GM19025 (cell line): Measurements from ENCODE around the gene EGLN3.
"Not testable (repeated sequence)": the region's sequence is repeated elsewhere in the genome, so short reads cannot be mapped to it uniquely, and the experiment has no call there.

Experiments used
- ATAC-seq: cut with Tn5 transposase; IDR thresholded peaks from one replicate; pipeline ENCODE4 v1.9.1; 2021; ENCODE audit warnings: mild to moderate bottlenecking, low read depth, moderate library complexity; ENCODE audit not compliant: unreplicated experiment

The EGLN3 gene

GRCh38 chr14:33963892-33964291 lies 13.0 kb upstream of the EGLN3 start:
- ATAC-seq, result no peak

- not testable (repeated sequence) for ATAC-seq
These were observed 11.6 kb upstream of the EGLN3 start for GRCh38 chr14:33962466-33962865.

GRCh38 chr14:33962016-33962415 lies 11.1 kb upstream of the EGLN3 start:
- no peak for ATAC-seq

GRCh38 chr14:33959692-33960151 lies 8.8 kb upstream of the EGLN3 start:
- no peak for ATAC-seq

- no peak for ATAC-seq
These were observed 7.8 kb upstream of the EGLN3 start for GRCh38 chr14:33958605-33959226.

GRCh38 chr14:33957993-33958392 lies 7.1 kb upstream of the EGLN3 start:
- no peak for ATAC-seq

GRCh38 chr14:33957299-33957698 lies 6.4 kb upstream of the EGLN3 start:
- ATAC-seq, result no peak

GRCh38 chr14:33956640-33957039 lies 5.8 kb upstream of the EGLN3 start:
- ATAC-seq, result peak; percentile 74

GRCh38 chr14:33954016-33954598 lies 3.2 kb upstream of the EGLN3 start:
- no peak for ATAC-seq

- ATAC-seq, result no peak
These were observed 1.7 kb upstream of the EGLN3 start for GRCh38 chr14:33952541-33952940.

- no peak for ATAC-seq
These were observed 438 bp upstream of the EGLN3 start for GRCh38 chr14:33951183-33951840.

- no peak for ATAC-seq
These were observed 1.4 kb downstream of the EGLN3 start for GRCh38 chr14:33949411-33949893.

GRCh38 chr14:33948869-33949408 lies 1.9 kb downstream of the EGLN3 start:
- ATAC-seq, result no peak

- ATAC-seq, result no peak
These were observed 2.6 kb downstream of the EGLN3 start for GRCh38 chr14:33948145-33948868.

- ATAC-seq, result no peak
These were observed 4.0 kb downstream of the EGLN3 start for GRCh38 chr14:33946679-33947476.

- no peak for ATAC-seq
These were observed 5.4 kb downstream of the EGLN3 start for GRCh38 chr14:33945210-33946088.

- no peak for ATAC-seq
These were observed 7.6 kb downstream of the EGLN3 start for GRCh38 chr14:33943096-33943883.

- ATAC-seq, result no peak
These were observed 9.2 kb downstream of the EGLN3 start for GRCh38 chr14:33941718-33942117.
